Aorta (tissue), 5 donors: Measurements from ENCODE around the gene ADD2. TPM values are rescaled to one million over a fixed set of nuclear protein-coding genes. Genes with fewer than 3 reads are reported as not detected.
"Not testable (repeated sequence)": the region's sequence is repeated elsewhere in the genome, so short reads cannot be mapped to it uniquely, and the experiment has no call there.

Experiments
- ATAC-seq: fragments of 200-7000 bp; cut with Tn5 transposase; one replicate; pipeline ENCODE4 v1.9.1; 2022; ENCODE audit warnings: moderate library complexity; ENCODE audit not compliant: low FRiP score
- DNase-seq, 2 donors: peaks; one replicate each; pipeline ENCODE4 v3.0.0-alpha.2; 2020
- H3K27ac ChIP-seq, 2 donors: one replicate each; pipeline ENCODE4 v1.5.1; 2013; ENCODE audit warnings: low read length in 2 of 2, mild to moderate bottlenecking in 2 of 2, moderate library complexity in 2 of 2, control low read depth in 1 of 2, inconsistent platforms in 1 of 2, low read depth in 1 of 2
- H3K27me3 ChIP-seq, 2 donors: one replicate each; pipeline ENCODE4 v1.6.1; 2013; ENCODE audit warnings: control low read depth in 1 of 2, low read length in 1 of 2, mild to moderate bottlenecking in 1 of 2, moderate library complexity in 1 of 2; ENCODE audit not compliant: insufficient read depth in 2 of 2, control insufficient read depth in 1 of 2
- H3K36me3 ChIP-seq, 2 donors: one replicate each; pipeline ENCODE4 v1.6.1; 2013; ENCODE audit warnings: control low read depth in 1 of 2, low read length in 1 of 2, mild to moderate bottlenecking in 1 of 2; ENCODE audit not compliant: insufficient read depth in 2 of 2, control insufficient read depth in 1 of 2
- H3K4me1 ChIP-seq, 2 donors: one replicate each; pipeline ENCODE4 v1.6.1; 2013; ENCODE audit warnings: low read length in 2 of 2, control low read depth in 1 of 2, mild to moderate bottlenecking in 1 of 2, moderate library complexity in 1 of 2; ENCODE audit not compliant: insufficient read depth in 2 of 2, control insufficient read depth in 1 of 2
- H3K4me3 ChIP-seq, 2 donors: one replicate each; pipeline ENCODE4 v1.5.1; 2013; ENCODE audit warnings: low read length in 2 of 2, control low read depth in 1 of 2, mild to moderate bottlenecking in 1 of 2
- H3K9me3 ChIP-seq: one replicate; pipeline ENCODE4 v1.6.1; 2013; ENCODE audit warnings: mild to moderate bottlenecking, low read length; ENCODE audit not compliant: control insufficient read depth
- WGBS, 2 donors: extraction: QIAGEN DNeasy Blood & Tissue Kit; methylation state at CpG; one replicate each; pipeline ENCODE4 v1.1.7; 2013; 5-methylcytosine and 5-hydroxymethylcytosine counted together
- intact Hi-C, 2 donors: fragments of 100-400 bp; cut with DNase I; formaldehyde crosslinking; loops; one replicate each; pipeline versions ENCODE4 v1.14.2 to v1.15.0; 2022
- polyA plus RNA-seq, 2 donors: library from polyadenylated mRNA; stranded (reverse); fragments of 200-250 nt; gene quantifications; one replicate each; pipeline ENCODE4 v1.2.3, GENCODE V29; 2013
- total RNA-seq, 2 donors: library from RNA; stranded (reverse); fragmentation: NEBNext Ultra II Directional; extraction: Animal tissue kit (Norgen Biotek cat#: 25700); gene quantifications; one replicate each; pipeline ENCODE4 v1.2.1, GENCODE V29; 2021
- donor health status: healthy with polysubstance abuse.
- donor health status: Bipolar disorder and iron deficiency.
- donor health status: DM: no; HTN: no; CAD: no.
- donor health status: DM: no; HTN: no; CAD: no.
- donor health status: DM: yes; HTN: yes; CAD: no.

ADD2 gene
- total and polyA plus RNA-seq, 4 donors: 0.15 to 5.3 (median 1.7) TPM; not detected in 1

DNA sequence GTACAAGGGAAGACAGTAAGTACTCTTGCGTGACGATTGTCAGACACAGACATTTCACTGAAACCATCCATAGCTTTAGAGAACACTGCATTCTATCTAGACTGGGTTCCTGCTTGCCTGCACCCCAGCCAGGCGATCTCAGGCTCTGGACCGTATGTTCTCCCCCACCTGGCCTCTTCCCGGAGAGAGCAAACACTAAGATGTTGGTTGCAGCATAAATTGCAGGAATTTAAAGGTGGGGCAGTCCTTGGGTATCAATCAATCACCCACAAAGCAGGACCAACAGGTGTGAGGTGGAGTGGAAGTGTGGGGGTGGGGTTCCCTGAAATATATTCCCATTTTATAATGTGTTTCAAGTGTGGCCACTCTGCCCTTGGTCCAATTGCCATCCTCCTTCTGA, 110.8 kb downstream of the ADD2 start:
- no peak overlapping the region for H3K4me3 ChIP-seq
- H3K9me3 ChIP-seq: no peaks in the 10 kb centered on the region
- no peak for ATAC-seq
- no peak overlapping the region for H3K27ac ChIP-seq
- H3K27me3 ChIP-seq: no peaks in the 10 kb centered on the region
- WGBS, 2 donors: 53 to 57% methylated on average over 5 of the region's 5 CpGs
- DNase-seq: peak in 1 of 2 donors; percentile 7
- intact Hi-C loops: no loop called here
- H3K36me3 ChIP-seq: no peaks in the 10 kb centered on the region
- H3K4me1 ChIP-seq: no peaks in the 10 kb centered on the region

DNA sequence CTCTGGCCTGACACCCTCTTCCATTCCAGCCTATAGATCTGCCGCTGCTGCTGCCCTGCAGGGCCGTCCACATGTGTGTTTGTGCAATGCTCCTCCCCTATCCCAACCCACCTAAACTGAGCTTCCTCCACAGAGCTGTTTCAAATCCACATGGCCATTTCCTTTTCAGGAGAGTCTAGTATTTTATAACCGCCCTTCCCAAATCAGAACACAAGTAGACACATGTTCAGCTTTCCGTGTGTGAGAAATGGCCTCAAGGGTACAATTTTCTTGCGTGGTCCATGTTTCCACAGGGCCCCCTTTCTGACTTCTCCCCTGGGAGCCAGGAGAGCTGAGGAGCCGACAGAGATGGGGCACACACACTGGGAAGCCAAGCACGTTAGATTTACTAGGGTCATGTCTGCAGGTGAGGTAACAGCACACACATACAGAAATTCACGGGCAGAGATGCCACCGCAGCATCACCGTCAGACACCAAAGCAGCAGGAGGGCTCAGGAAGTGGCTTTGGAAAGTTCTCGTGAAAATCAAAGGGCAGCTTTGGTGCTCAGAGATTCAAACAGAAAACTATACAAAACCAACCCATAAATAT, 111.5 kb downstream of the ADD2 start:
- Histone ChIP-seq H3K9me3 (no peaks in the 10 kb centered on the region), H3K27me3 (no peaks in the 10 kb centered on the region), H3K27ac (no peak overlapping the region), H3K36me3 (no peaks in the 10 kb centered on the region), H3K4me1 (no peaks in the 10 kb centered on the region), H3K4me3 (no peak overlapping the region)
- DNase-seq (peak in 1 of 2 donors; percentile 12), ATAC-seq (no peak)
- intact Hi-C loops: no loop called here
- 53 to 56% methylated on average over 11 of the region's 11 CpGs for WGBS, 2 donors

DNA sequence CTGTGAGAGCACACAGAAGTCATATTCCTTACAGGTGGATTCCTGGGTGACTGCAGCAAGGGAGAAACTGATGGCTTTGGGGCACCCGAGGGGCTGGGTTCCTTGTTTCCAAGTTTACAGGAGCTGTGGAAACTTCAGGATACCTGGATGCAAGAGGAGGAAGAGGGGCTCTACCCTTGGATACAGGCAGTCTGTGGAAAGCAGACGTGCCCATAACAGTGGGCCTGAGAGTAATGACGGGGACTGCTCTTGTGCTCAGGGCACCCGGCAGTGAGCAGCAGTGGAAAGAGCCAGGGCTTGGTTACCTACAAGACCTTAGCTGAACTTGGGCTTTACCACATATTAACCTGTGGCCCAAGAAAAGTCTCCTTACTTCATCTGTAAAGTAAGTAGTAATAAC, 112.2 kb downstream of the ADD2 start:
- peak in 1 of 2 donors; percentile 8 for DNase-seq
- WGBS, 2 donors: 67 to 79% methylated on average over 4 of the region's 4 CpGs
- Histone ChIP-seq H3K4me3 (no peak overlapping the region), H3K9me3 (no peaks in the 10 kb centered on the region), H3K36me3 (no peaks in the 10 kb centered on the region), H3K27me3 (no peaks in the 10 kb centered on the region), H3K4me1 (no peaks in the 10 kb centered on the region), H3K27ac (no peak overlapping the region)
- intact Hi-C loops: no loop called here
- no peak for ATAC-seq

- H3K4me3 ChIP-seq, H3K36me3 ChIP-seq, ATAC-seq, H3K9me3 ChIP-seq, H3K4me1 ChIP-seq, DNase-seq, H3K27ac ChIP-seq, H3K27me3 ChIP-seq, intact Hi-C loops: not testable (repeated sequence)
- 59 to 66% methylated on average over 6 of the region's 6 CpGs for WGBS, 2 donors
Measured at GRCh38 chr2:70655211-70655610, 112.8 kb downstream of the ADD2 start.

GRCh38 chr2:70651727-70652126, 116.3 kb downstream of the ADD2 start:
- intact Hi-C loops: no loop called here
- no peaks in the 10 kb centered on the region for H3K9me3 ChIP-seq
- H3K36me3 ChIP-seq: no peaks in the 10 kb centered on the region
- no peaks in the 10 kb centered on the region for H3K4me1 ChIP-seq
- DNase-seq: no peak
- H3K4me3 ChIP-seq: no peak overlapping the region
- no peak overlapping the region for H3K27ac ChIP-seq
- no peak for ATAC-seq
- 87 to 90% methylated on average over 2 of the region's 2 CpGs for WGBS, 2 donors
- H3K27me3 ChIP-seq: no peaks in the 10 kb centered on the region

DNA sequence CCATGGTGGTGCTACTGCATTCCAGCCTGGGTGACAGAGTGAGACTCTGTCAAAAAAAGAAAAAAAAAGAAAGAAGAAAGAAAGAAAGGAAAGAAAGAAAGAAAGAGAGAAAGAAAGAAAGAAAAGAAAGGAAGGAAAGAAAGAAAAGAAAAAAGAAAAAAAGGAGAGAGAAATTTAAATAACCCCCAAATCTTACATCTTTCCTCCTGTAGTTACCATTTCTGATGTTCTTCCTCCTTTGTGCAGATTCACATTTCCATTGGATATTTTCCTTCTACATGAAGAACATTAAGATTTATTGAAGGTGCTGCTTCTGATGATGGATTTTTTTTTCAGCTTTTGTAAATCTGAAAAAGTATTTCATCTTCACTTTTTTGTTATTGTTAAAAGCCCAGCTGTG, 117.0 kb downstream of the ADD2 start:
- intact Hi-C loops: no loop called here
- DNase-seq (no peak), ATAC-seq (no peak)
- H3K4me3 ChIP-seq: no peak overlapping the region
- no peaks in the 10 kb centered on the region for H3K27me3 ChIP-seq
- H3K27ac ChIP-seq: no peak overlapping the region
- H3K9me3 ChIP-seq: no peaks in the 10 kb centered on the region
- H3K36me3 ChIP-seq: no peaks in the 10 kb centered on the region
- no peaks in the 10 kb centered on the region for H3K4me1 ChIP-seq

DNA sequence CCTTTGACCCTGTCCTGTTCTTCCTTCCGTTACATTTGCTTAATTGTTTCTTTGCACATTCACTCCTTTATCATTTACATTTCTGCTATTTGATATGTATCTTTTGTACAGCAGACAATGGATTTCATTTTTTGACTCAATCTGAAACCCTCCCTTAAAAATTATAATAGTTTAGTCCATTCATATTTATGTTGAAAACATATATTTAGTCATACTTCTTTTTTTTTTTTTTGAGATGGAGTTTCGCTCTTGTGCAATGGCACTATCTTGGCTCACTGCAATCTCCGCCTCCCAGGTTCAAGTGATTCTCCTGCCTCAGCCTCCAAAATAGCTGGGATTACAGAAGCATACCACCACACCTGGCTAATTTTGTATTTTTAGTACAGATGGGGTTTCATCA, 119.0 kb downstream of the ADD2 start:
- no peak for DNase-seq
- Histone ChIP-seq H3K27me3 (no peaks in the 10 kb centered on the region), H3K36me3 (no peaks in the 10 kb centered on the region), H3K4me1 (no peaks in the 10 kb centered on the region), H3K27ac (no peak overlapping the region), H3K9me3 (no peaks in the 10 kb centered on the region), H3K4me3 (no peak overlapping the region)
- 88 to 92% methylated on average over 3 of the region's 3 CpGs for WGBS, 2 donors
- ATAC-seq: no peak
- intact Hi-C loops: no loop called here

- DNase-seq (peak in 1 of 2 donors; percentile 60), ATAC-seq (no peak)
- intact Hi-C loops: no loop called here
- no peaks in the 10 kb centered on the region for H3K27me3 ChIP-seq
- H3K4me1 ChIP-seq: no peaks in the 10 kb centered on the region
- no peak overlapping the region for H3K27ac ChIP-seq
- 3% methylated on average over 9 of the region's 9 CpGs for WGBS, 2 donors
- H3K36me3 ChIP-seq: no peaks in the 10 kb centered on the region
- H3K4me3 ChIP-seq: no peak overlapping the region
- H3K9me3 ChIP-seq: no peaks in the 10 kb centered on the region
Measured at GRCh38 chr2:70647873-70648481, 120.0 kb downstream of the ADD2 start.

DNA sequence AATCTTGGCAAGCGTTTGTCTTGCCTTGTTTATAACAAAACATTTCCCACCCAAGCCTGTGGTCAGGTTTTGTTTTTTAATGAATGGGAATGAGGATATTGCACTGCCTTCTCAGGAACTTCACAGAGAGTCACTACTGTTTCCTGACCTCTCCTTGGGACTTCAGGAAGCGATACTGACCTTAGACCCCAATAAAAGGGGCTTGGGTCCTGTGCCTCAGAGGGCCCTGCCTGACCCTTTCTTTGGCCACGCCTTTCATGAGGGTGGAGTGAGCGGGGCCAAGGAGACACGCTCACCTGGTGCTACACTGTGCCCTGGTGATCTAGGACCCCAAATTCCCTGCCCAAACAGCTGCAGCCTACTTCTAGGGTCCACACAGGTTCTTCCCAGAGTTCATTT, 121.6 kb downstream of the ADD2 start:
- no peak overlapping the region for H3K27ac ChIP-seq
- no peaks in the 10 kb centered on the region for H3K27me3 ChIP-seq
- no peaks in the 10 kb centered on the region for H3K4me1 ChIP-seq
- H3K4me3 ChIP-seq: no peak overlapping the region
- no peaks in the 10 kb centered on the region for H3K9me3 ChIP-seq
- ATAC-seq (no peak), DNase-seq (no peak)
- no peaks in the 10 kb centered on the region for H3K36me3 ChIP-seq
- 62 to 67% methylated on average over 5 of the region's 5 CpGs for WGBS, 2 donors
- intact Hi-C loops: no loop called here
